MCF 10A (cell line): Measurements from ENCODE around the gene NEUROD1. TPM values are rescaled to one million over a fixed set of nuclear protein-coding genes. Genes with fewer than 3 reads are reported as not detected.

ENCODE experiments used
- BruUV-seq: library from RNA; stranded (reverse); fragments of 400-500 nt; replicated peaks from 2 replicates; lab custom pipeline; 2021; lab: Mats Ljungman, UMichigan
- CTCF ChIA-PET: fragments of 300-600 bp; sonication (Branson Sonifier 250); formaldehyde crosslinking; extraction: SDS; loops from one replicate; lab custom pipeline; 2021; ENCODE audit warnings: antibody characterized with exemption, inconsistent platforms; lab: Yijun Ruan, JAX
- POLR2A ChIA-PET: fragments of 300-600, 350-650 bp; sonication (Branson Sonifier 250); formaldehyde crosslinking; extraction: SDS; loops from one replicate; lab custom pipeline; 2020; ENCODE audit warnings: antibody characterized with exemption, inconsistent platforms; lab: Yijun Ruan, JAX
- DNase-seq: peaks from one replicate; pipeline ENCODE4 v3.0.0-alpha.2; 2018; ENCODE audit not compliant: unreplicated experiment
- H3K27ac Mint-ChIP-seq: one replicate; pipeline ENCODE4 v1.8.0; 2022; ENCODE audit warnings: mild to moderate bottlenecking, low read depth, mixed read lengths; ENCODE audit not compliant: unreplicated experiment
- H3K27me3 Mint-ChIP-seq: one replicate; pipeline ENCODE4 v1.8.0; 2022; ENCODE audit warnings: mixed read lengths; ENCODE audit not compliant: insufficient read depth, unreplicated experiment
- H3K36me3 Mint-ChIP-seq: one replicate; pipeline ENCODE4 v1.8.0; 2022; ENCODE audit warnings: mild to moderate bottlenecking, moderate library complexity, mixed read lengths; ENCODE audit not compliant: insufficient read depth, unreplicated experiment
- H3K4me1 Mint-ChIP-seq: one replicate; pipeline ENCODE4 v1.8.0; 2022; ENCODE audit warnings: mixed read lengths; ENCODE audit not compliant: insufficient read depth, unreplicated experiment
- H3K4me3 Mint-ChIP-seq: one replicate; pipeline ENCODE4 v1.8.0; 2022; ENCODE audit warnings: mild to moderate bottlenecking, moderate library complexity, mixed read lengths; ENCODE audit not compliant: unreplicated experiment
- H3K9me3 Mint-ChIP-seq: one replicate; pipeline ENCODE4 v1.8.0; 2022; ENCODE audit warnings: mixed read lengths; ENCODE audit not compliant: unreplicated experiment
- intact Hi-C: fragments of 100-400 bp; cut with micrococcal nuclease; formaldehyde crosslinking; loops from 2 replicates; pipeline ENCODE4 v1.14.1; 2022
- total RNA-seq: library from RNA; stranded (reverse); gene quantifications from 2 replicates; pipeline ENCODE4 v1.2.3, GENCODE V29; 2022
- TF ChIP-seq, protein P1 (sequence below): fragments of 200-600 bp; IDR thresholded peaks from one replicate; pipeline ENCODE4 v1.8.0; 2022; ENCODE audit warnings: antibody characterized with exemption, mild to moderate bottlenecking; ENCODE audit not compliant: unreplicated experiment

The NEUROD1 gene
- total RNA-seq, 1 experiment from 2014 or later: not detected

DNA sequence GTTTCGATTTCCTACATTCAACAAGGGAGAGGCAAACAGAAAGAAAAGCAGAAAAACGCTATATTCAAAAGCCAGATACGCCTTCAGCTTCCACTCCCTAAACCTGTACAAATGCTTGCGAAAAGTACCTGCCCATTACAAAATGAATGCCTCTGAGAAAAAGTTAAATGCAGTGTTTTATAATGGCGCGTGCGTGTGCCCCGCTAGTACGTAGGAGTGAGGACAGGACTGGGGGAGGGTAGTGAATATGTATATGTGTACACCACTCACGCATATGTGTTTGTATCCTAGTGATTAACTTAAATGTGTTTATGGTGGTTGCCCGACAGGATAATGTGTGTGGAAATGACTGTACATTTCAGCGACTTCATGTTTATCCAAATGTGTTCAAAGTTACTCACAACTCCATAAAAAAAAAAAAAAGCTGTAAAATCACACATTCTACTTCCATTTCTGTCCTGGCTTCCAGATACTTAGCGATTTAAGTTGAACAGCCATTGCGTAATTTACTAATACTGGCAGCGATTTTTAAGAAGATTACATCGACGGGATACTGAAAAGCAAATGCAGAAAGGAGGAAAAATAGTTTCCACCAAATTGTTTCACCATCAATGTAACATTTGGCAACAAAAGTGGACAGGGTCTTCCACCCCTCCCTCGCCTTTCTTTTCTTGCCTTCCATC lies 1.3 kb downstream of the NEUROD1 start:
- no peak overlapping the region for H3K27ac Mint-ChIP-seq
- intact Hi-C loops: no loop called here
- H3K9me3 Mint-ChIP-seq: peaks cover 20% of the 10 kb centered on the region
- no peaks in the 10 kb centered on the region for H3K4me1 Mint-ChIP-seq
- peaks cover 7% of the 10 kb centered on the region for H3K36me3 Mint-ChIP-seq
- no peak for DNase-seq
- POLR2A ChIA-PET: no interaction called here
- H3K27me3 Mint-ChIP-seq: peaks cover 76% of the 10 kb centered on the region
- BruUV-seq: no TSS peak
- CTCF ChIA-PET: interaction anchor here (0.6 kb wide), 1 partner anchor 1575 kb away, joined by 3 read pairs; no protein-coding TSS in a partner anchor
- TF ChIP-seq, protein P1, sequence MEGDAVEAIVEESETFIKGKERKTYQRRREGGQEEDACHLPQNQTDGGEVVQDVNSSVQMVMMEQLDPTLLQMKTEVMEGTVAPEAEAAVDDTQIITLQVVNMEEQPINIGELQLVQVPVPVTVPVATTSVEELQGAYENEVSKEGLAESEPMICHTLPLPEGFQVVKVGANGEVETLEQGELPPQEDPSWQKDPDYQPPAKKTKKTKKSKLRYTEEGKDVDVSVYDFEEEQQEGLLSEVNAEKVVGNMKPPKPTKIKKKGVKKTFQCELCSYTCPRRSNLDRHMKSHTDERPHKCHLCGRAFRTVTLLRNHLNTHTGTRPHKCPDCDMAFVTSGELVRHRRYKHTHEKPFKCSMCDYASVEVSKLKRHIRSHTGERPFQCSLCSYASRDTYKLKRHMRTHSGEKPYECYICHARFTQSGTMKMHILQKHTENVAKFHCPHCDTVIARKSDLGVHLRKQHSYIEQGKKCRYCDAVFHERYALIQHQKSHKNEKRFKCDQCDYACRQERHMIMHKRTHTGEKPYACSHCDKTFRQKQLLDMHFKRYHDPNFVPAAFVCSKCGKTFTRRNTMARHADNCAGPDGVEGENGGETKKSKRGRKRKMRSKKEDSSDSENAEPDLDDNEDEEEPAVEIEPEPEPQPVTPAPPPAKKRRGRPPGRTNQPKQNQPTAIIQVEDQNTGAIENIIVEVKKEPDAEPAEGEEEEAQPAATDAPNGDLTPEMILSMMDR: no peak
- no peak overlapping the region for H3K4me3 Mint-ChIP-seq

DNA sequence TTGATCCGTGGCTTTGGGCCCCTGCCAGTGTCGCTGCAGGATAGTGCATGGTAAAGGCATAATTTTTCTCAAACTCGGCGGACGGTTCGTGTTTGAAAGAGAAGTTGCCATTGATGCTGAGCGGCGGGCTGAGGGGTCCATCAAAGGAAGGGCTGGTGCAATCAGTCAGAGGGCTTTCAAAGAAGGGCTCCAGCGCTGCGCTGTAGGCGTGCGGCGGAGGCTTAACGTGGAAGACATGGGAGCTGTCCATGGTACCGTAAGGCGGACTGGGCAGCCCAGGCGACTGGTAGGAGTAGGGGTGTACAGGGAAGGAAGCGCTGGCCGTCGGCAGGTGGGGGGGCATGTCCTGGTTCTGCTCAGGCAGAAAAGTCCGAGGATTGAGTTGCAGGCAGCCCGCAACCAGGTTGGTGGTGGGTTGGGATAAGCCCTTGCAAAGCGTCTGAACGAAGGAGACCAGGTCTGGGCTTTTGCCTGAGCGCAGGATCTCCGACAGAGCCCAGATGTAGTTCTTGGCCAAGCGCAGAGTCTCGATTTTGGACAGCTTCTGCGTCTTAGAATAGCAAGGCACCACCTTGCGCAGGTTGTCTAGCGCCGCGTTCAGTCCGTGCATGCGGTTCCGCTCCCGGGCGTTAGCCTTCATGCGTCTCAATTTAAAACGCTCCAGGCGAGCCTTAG lies 2.3 kb downstream of the NEUROD1 start:
- DNase-seq: peak; percentile 33
- ChIA-PET CTCF (interaction anchor here (0.6 kb wide), 1 partner anchor 1574 kb away, joined by 3 read pairs; no protein-coding TSS in a partner anchor), POLR2A (no interaction called here)
- Mint-ChIP-seq H3K36me3 (peaks cover 7% of the 10 kb centered on the region), H3K4me1 (no peaks in the 10 kb centered on the region), H3K4me3 (no peak overlapping the region), H3K27me3 (peaks cover 71% of the 10 kb centered on the region), H3K27ac (no peak overlapping the region), H3K9me3 (peaks cover 20% of the 10 kb centered on the region)
- TF ChIP-seq, protein P1: no peak
- BruUV-seq: no TSS peak
- intact Hi-C loops: no loop called here

DNA sequence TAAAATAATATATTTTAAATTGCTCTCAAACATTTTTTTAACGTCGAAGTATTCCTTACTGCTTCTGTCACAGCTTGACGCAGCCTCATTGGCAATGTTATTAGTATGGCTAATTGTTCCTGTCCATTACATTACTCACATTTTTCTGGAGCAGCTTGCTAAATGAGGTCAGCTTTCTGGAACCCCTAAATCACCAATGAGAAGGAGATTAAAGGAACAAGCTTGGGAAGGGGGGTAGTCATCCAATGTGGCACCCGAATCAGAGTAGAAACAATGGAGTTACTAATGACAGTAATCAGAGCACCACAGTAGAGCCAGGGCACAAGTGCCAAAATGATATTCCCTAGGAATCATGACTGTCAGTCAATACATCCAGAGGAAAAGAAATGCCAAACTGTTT lies 5.1 kb downstream of the NEUROD1 start:
- Mint-ChIP-seq H3K27ac (no peak overlapping the region), H3K4me3 (no peak overlapping the region), H3K27me3 (peaks cover 60% of the 10 kb centered on the region), H3K4me1 (no peaks in the 10 kb centered on the region), H3K36me3 (no peaks in the 10 kb centered on the region), H3K9me3 (peaks cover 8% of the 10 kb centered on the region)
- no peak for DNase-seq
- ChIA-PET POLR2A (no interaction called here), CTCF (interaction anchor here (0.6 to 1.3 kb wide), 6 partner anchors 16 to 1549 kb away, joined by 3 to 5 read pairs (median 3); no protein-coding TSS in a partner anchor)
- BruUV-seq: no TSS peak
- TF ChIP-seq, protein P1: no peak
- intact Hi-C loops: no loop called here

DNA sequence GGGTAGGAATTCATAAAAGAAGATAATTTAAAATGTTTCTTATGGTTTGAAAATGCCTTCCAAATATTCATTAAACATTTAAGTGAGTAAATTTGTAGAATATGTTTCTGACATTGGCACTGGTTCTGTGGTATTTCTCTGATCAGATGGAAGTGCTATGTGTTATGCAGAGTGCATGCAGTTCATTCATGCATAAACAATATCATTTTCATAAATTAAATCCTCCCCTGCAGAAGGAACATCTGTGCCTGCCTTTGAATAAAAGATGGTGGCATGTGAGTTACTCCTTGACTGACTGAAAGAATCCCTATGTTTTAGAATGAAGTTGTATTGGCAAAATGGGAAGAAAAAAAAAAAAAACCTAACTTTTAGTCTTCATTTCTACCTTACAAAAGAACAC lies 5.9 kb downstream of the NEUROD1 start:
- Mint-ChIP-seq H3K4me3 (no peak overlapping the region), H3K9me3 (peaks cover 8% of the 10 kb centered on the region), H3K27ac (no peak overlapping the region), H3K27me3 (peaks cover 56% of the 10 kb centered on the region), H3K36me3 (no peaks in the 10 kb centered on the region), H3K4me1 (no peaks in the 10 kb centered on the region)
- BruUV-seq: no TSS peak
- TF ChIP-seq, protein P1: no peak
- intact Hi-C loops: no loop called here
- DNase-seq: no peak
- ChIA-PET POLR2A (interaction anchor here (0.7 kb wide), 1 partner anchor 136 kb away, joined by 3 read pairs; no protein-coding TSS in a partner anchor), CTCF (interaction anchor here (0.6 to 1.3 kb wide), 3 partner anchors 15 to 982 kb away, joined by 3 to 5 read pairs (median 3); no protein-coding TSS in a partner anchor)
